ENCODE measurements around the gene RNF5. TPM values are rescaled to one million over a fixed set of nuclear protein-coding genes. Genes with fewer than 3 reads are reported as not detected.

RNF5 gene
- total and polyA plus RNA-seq, 9 of the 15 experiments (the other 6 are each of a cell fraction or from before 2014, with no cell fraction given): 62.2 to 245 (median 129) TPM

DNA sequence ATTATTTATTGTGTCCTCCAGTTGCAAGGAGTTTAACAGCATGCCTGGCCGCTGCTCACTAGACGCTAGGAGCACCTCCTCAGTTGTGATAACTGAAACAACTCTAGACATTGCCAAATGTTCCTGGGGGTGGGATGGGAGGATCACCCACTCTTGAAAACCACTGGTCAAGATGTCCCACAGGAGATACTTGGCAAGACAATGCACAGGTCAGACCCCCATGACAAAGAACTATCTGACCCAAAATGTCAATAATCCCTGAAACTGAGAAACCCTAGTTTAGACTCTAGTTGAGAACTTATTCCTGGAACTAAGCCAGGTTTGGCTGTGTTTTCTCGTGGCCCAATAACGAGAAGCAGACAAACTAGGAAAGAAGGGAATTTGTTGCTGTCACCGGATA is 38.6 kb upstream of the RNF5 start (continued):
- TF ChIP-seq, protein P1, sequence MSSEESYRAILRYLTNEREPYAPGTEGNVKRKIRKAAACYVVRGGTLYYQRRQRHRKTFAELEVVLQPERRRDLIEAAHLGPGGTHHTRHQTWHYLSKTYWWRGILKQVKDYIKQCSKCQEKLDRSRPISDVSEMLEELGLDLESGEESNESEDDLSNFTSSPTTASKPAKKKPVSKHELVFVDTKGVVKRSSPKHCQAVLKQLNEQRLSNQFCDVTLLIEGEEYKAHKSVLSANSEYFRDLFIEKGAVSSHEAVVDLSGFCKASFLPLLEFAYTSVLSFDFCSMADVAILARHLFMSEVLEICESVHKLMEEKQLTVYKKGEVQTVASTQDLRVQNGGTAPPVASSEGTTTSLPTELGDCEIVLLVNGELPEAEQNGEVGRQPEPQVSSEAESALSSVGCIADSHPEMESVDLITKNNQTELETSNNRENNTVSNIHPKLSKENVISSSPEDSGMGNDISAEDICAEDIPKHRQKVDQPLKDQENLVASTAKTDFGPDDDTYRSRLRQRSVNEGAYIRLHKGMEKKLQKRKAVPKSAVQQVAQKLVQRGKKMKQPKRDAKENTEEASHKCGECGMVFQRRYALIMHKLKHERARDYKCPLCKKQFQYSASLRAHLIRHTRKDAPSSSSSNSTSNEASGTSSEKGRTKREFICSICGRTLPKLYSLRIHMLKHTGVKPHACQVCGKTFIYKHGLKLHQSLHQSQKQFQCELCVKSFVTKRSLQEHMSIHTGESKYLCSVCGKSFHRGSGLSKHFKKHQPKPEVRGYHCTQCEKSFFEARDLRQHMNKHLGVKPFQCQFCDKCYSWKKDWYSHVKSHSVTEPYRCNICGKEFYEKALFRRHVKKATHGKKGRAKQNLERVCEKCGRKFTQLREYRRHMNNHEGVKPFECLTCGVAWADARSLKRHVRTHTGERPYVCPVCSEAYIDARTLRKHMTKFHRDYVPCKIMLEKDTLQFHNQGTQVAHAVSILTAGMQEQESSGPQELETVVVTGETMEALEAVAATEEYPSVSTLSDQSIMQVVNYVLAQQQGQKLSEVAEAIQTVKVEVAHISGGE (CRISPR knock-in tag; IDR thresholded peaks at IDR 0.05): no peak

DNA sequence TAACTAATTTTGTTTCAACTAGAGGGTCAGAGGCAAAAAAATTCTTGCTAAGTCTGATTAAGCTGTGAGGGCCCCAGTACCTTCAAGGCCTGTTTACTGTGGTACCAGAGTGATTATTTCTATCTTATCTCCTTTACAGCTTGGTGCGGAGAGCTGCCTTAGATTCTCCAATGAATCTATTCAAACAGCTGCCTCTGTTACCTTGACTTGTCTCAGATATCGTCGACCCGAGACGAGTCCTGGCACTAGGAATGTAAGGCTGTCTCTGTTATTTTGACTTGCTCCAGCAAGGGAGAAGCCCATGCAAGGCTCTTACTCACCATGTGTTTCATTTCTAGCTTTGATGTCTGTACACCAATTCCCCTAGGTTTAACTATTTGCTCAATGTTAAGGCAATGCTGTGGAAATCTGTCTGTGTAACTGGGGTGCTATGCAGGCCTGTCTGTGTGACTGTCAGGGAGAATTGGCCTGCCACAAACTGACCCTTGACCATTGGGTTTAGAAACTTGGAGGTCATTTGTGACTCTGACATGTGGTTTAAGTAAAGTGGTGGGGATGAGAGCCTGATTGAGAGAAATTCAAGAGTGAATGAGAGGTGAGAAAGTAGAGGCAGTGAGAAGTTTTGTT is 37.7 kb upstream of the RNF5 start:
- in situ Hi-C loops (cut with MboI) (no loop called here), intact Hi-C loops (cut with micrococcal nuclease) (no loop called here)
- ChIA-PET POLR2A (interaction anchor here (1.1 to 4.2 kb wide), 4 partner anchors 8 to 41 kb away, joined by 3 to 13 read pairs (median 6); partner anchors contain the start of gene ATF6B), CTCF (ENCODE audit: low intra/inter-chr PET ratio) (no interaction called here)
- Histone ChIP-seq H4K20me1 (replicated peaks; ENCODE audit: control insufficient read depth, insufficient read depth, low read length) (no peaks in the 10 kb centered on the region), H3K9ac (ENCODE audit: insufficient read depth in 1 of 2, low read depth in 2 of 2, low read length in 2 of 2) (peak overlapping the region in 1 of 2 experiments; percentile 13; a peak in 1 of 4 replicates), H3K9me3 (replicated peaks; ENCODE audit: control insufficient read depth, insufficient read depth, low read depth, low read length) (no peaks in the 10 kb centered on the region), H2AFZ (ENCODE audit: low read depth, low read length) (peak overlapping the region; percentile 71), H3K36me3 (ENCODE audit: control insufficient read depth, insufficient read depth, low read length) (no peaks in the 10 kb centered on the region), H3K9me1 (ENCODE audit: control insufficient read depth, insufficient read depth, low read length) (no peaks in the 10 kb centered on the region), H3K27me3 (ENCODE audit: control insufficient read depth in 2 of 2, insufficient read depth in 2 of 2, low read length in 2 of 2) (no peaks in the 10 kb centered on the region), H3K79me2 (ENCODE audit: control insufficient read depth, insufficient read depth, low read length) (no peaks in the 10 kb centered on the region), H3K4me1 (replicated peaks in 1 of 2; ENCODE audit: control insufficient read depth in 2 of 2, insufficient read depth in 2 of 2, low read length in 2 of 2) (peaks cover 9 to 13% of the 10 kb centered on the region in 2 experiments; a peak in 4 of 5 replicates), H3K4me2 (ENCODE audit: insufficient read depth, low read length) (peak overlapping the region; percentile 26; the same call in 1 of the 2 replicates), H3K4me3 (no peak overlapping the region), H3K27ac (ENCODE audit: extremely low read depth, low read depth, low read length) (no peak overlapping the region; the same call in 2 of the 3 replicates)
- DNase-seq (ENCODE audit: extremely low read depth in 1 of 4, low spot score in 3 of 4) (peak in 1 of 4 experiments; percentile 51), ATAC-seq (no peak; the same call in 2 of the 3 replicates), FAIRE-seq (peak; percentile 59)
- BruUV-seq (replicated peaks): no TSS peak
- WGBS (ENCODE audit: insufficient coverage, low coverage, missing lambda C conversion rate): 4% methylated on average over 5 of the region's 5 CpGs
- peak; percentile 21; the same call in 1 of the 2 replicates for TF ChIP-seq L3MBTL2 (IDR thresholded peaks at IDR 0.05)
- TF ChIP-seq GTF2E2 (tag; IDR thresholded peaks at IDR 0.05): no peak
- peak; percentile 70 for TF ChIP-seq CBFA2T2 (conservative IDR thresholded peaks at IDR 0.05)
- TF ChIP-seq MTA2 (IDR thresholded peaks at IDR 0.05; ENCODE audit: low read depth): 0 out of 2 replicates have a peak, but pooled peaks have one; percentile 11
- TF ChIP-seq TAL1 (IDR thresholded peaks at IDR 0.05): peak; percentile 57; the same call in 1 of the 2 replicates
- TF ChIP-seq DPF2 (IDR thresholded peaks at IDR 0.05): 0 out of 2 replicates have a peak, but pooled peaks have one; percentile 18
- peak; percentile 59; the same call in 1 of the 2 replicates for TF ChIP-seq NCOR1 (IDR thresholded peaks at IDR 0.05)
- TF ChIP-seq TSC22D4 (tag; IDR thresholded peaks at IDR 0.05): no peak
- TF ChIP-seq, protein P2, sequence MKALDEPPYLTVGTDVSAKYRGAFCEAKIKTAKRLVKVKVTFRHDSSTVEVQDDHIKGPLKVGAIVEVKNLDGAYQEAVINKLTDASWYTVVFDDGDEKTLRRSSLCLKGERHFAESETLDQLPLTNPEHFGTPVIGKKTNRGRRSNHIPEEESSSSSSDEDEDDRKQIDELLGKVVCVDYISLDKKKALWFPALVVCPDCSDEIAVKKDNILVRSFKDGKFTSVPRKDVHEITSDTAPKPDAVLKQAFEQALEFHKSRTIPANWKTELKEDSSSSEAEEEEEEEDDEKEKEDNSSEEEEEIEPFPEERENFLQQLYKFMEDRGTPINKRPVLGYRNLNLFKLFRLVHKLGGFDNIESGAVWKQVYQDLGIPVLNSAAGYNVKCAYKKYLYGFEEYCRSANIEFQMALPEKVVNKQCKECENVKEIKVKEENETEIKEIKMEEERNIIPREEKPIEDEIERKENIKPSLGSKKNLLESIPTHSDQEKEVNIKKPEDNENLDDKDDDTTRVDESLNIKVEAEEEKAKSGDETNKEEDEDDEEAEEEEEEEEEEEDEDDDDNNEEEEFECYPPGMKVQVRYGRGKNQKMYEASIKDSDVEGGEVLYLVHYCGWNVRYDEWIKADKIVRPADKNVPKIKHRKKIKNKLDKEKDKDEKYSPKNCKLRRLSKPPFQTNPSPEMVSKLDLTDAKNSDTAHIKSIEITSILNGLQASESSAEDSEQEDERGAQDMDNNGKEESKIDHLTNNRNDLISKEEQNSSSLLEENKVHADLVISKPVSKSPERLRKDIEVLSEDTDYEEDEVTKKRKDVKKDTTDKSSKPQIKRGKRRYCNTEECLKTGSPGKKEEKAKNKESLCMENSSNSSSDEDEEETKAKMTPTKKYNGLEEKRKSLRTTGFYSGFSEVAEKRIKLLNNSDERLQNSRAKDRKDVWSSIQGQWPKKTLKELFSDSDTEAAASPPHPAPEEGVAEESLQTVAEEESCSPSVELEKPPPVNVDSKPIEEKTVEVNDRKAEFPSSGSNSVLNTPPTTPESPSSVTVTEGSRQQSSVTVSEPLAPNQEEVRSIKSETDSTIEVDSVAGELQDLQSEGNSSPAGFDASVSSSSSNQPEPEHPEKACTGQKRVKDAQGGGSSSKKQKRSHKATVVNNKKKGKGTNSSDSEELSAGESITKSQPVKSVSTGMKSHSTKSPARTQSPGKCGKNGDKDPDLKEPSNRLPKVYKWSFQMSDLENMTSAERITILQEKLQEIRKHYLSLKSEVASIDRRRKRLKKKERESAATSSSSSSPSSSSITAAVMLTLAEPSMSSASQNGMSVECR (CRISPR knock-in tag; IDR thresholded peaks at IDR 0.05): no peak
- TF ChIP-seq CBFA2T3 (IDR thresholded peaks at IDR 0.05): peak; percentile 79
- TF ChIP-seq TEAD4 (IDR thresholded peaks at IDR 0.05; ENCODE audit: low read length): 0 out of 2 replicates have a peak, but pooled peaks have one; percentile 39
- no peak for TF ChIP-seq TEAD4 (CRISPR knock-in tag; IDR thresholded peaks at IDR 0.05; ENCODE audit: borderline replicate concordance)
- peak; percentile 53 for TF ChIP-seq ARID1B (IDR thresholded peaks at IDR 0.05)

Data from K562 (cell line).